Hepatocyte (in vitro differentiated cells): ENCODE measurements around the gene CLCC1. TPM values are rescaled to one million over a fixed set of nuclear protein-coding genes. Genes with fewer than 3 reads are reported as not detected.

ENCODE experiments used
- DNase-seq: peaks from one replicate; pipeline ENCODE4 v3.0.0-alpha.2; 2016; ENCODE audit warnings: low spot score
- H2AFZ ChIP-seq: fragments of 200-600 bp; sonication (generic); 2 replicates; pipeline ENCODE4 v1.6.0; 2016; ENCODE audit warnings: antibody characterized with exemption, mild to moderate bottlenecking
- H3K27ac ChIP-seq: fragments of 200-600 bp; sonication (generic); 2 replicates; pipeline ENCODE4 v1.5.1; 2016; ENCODE audit warnings: mild to moderate bottlenecking
- H3K27me3 ChIP-seq: fragments of 200-600 bp; sonication (generic); 2 replicates; pipeline ENCODE4 v1.6.1; 2016
- H3K36me3 ChIP-seq: fragments of 200-600 bp; sonication (generic); replicated peaks from 2 replicates; pipeline ENCODE4 v1.5.1; 2016; ENCODE audit warnings: low read depth; ENCODE audit not compliant: insufficient read depth
- H3K4me1 ChIP-seq: fragments of 200-600 bp; sonication (generic); 2 replicates; pipeline ENCODE4 v1.5.1; 2016; ENCODE audit warnings: mild to moderate bottlenecking, moderate library complexity; ENCODE audit not compliant: insufficient read depth
- H3K4me2 ChIP-seq: fragments of 200-600 bp; sonication (generic); 2 replicates; pipeline ENCODE4 v1.6.0; 2016
- H3K4me3 ChIP-seq: fragments of 200-600 bp; sonication (generic); 2 replicates; pipeline ENCODE4 v1.5.1; 2016; ENCODE audit warnings: mild to moderate bottlenecking
- H3K79me2 ChIP-seq: fragments of 200-600 bp; sonication (generic); 2 replicates; pipeline ENCODE4 v1.6.0; 2017; ENCODE audit warnings: mild to moderate bottlenecking
- H3K9me2 ChIP-seq: fragments of 200-600 bp; sonication (generic); replicated peaks from 2 replicates; pipeline ENCODE4 v1.6.0; 2017; ENCODE audit warnings: mild to moderate bottlenecking; ENCODE audit not compliant: insufficient read depth
- H3K9me3 ChIP-seq: fragments of 200-600 bp; sonication (generic); 2 replicates; pipeline ENCODE4 v1.5.1; 2016; ENCODE audit warnings: low read depth, mild to moderate bottlenecking
- H4K20me1 ChIP-seq: fragments of 200-600 bp; sonication (generic); 2 replicates; pipeline ENCODE4 v1.6.0; 2016; ENCODE audit warnings: mild to moderate bottlenecking; ENCODE audit not compliant: insufficient read depth, poor library complexity, severe bottlenecking
- EZH2 ChIP-seq: fragments of 200-600 bp; sonication (generic); IDR thresholded peaks from 2 replicates; pipeline ENCODE4 v1.6.1; 2016; ENCODE audit warnings: antibody characterized with exemption, mild to moderate bottlenecking, borderline replicate concordance
- EZH2phosphoT487 ChIP-seq: fragments of 200-600 bp; sonication (generic); IDR thresholded peaks from one replicate; pipeline ENCODE4 v1.6.1; 2018; ENCODE audit warnings: antibody characterized with exemption, mild to moderate bottlenecking, low read depth, moderate library complexity; ENCODE audit not compliant: unreplicated experiment, severe bottlenecking
- WGBS: methylation state at CpG from one replicate; pipeline ENCODE4 v1.1.6; 2016; ENCODE audit warnings: low lambda C conversion rate; ENCODE audit errors: missing lambda C conversion rate; 5-methylcytosine and 5-hydroxymethylcytosine counted together
- polyA plus RNA-seq: library from polyadenylated mRNA; unstranded; fragments of >200 nt; fragmentation: Nextera tagmentation; extraction: Ambion mirVana; gene quantifications from 2 replicates; pipeline ENCODE4 v1.2.1, GENCODE V29; 2016
- total RNA-seq: library from RNA; depleted of rRNA; stranded (reverse); fragments of >200 nt; gene quantifications from 2 replicates; pipeline ENCODE4 v1.2.3, GENCODE V29; 2014
- TF ChIP-seq, protein P1 (sequence below): fragments of 200-600 bp; sonication (generic); IDR thresholded peaks from 2 replicates; pipeline ENCODE4 v1.5.1; 2016; ENCODE audit warnings: antibody characterized with exemption, mild to moderate bottlenecking; ENCODE audit not compliant: poor library complexity

Gene CLCC1
- total and polyA plus RNA-seq, 2 experiments from 2014 or later: 26.6 to 31.5 TPM

- Histone ChIP-seq H3K79me2 (peaks cover 86% of the 10 kb centered on the region), H3K4me2 (no peak overlapping the region), H3K4me1 (no peaks in the 10 kb centered on the region), H3K36me3 (no peaks in the 10 kb centered on the region), H4K20me1 (peaks cover 12% of the 10 kb centered on the region), H3K27ac (no peak overlapping the region), H3K9me3 (no peaks in the 10 kb centered on the region), H2AFZ (no peak overlapping the region), H3K27me3 (no peaks in the 10 kb centered on the region), H3K4me3 (no peak overlapping the region), H3K9me2 (no peaks in the 10 kb centered on the region)
- 98% methylated on average over 3 of the region's 3 CpGs for WGBS
- DNase-seq: no peak
- TF ChIP-seq EZH2phosphoT487 (no peak), EZH2 (no peak)
- TF ChIP-seq, protein P1, sequence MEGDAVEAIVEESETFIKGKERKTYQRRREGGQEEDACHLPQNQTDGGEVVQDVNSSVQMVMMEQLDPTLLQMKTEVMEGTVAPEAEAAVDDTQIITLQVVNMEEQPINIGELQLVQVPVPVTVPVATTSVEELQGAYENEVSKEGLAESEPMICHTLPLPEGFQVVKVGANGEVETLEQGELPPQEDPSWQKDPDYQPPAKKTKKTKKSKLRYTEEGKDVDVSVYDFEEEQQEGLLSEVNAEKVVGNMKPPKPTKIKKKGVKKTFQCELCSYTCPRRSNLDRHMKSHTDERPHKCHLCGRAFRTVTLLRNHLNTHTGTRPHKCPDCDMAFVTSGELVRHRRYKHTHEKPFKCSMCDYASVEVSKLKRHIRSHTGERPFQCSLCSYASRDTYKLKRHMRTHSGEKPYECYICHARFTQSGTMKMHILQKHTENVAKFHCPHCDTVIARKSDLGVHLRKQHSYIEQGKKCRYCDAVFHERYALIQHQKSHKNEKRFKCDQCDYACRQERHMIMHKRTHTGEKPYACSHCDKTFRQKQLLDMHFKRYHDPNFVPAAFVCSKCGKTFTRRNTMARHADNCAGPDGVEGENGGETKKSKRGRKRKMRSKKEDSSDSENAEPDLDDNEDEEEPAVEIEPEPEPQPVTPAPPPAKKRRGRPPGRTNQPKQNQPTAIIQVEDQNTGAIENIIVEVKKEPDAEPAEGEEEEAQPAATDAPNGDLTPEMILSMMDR: no peak
Measured at GRCh38 chr1:108951242-108951641, 12.0 kb downstream of the CLCC1 start.

GRCh38 chr1:108949044-108949443, 14.2 kb downstream of the CLCC1 start:
- H3K36me3 ChIP-seq: no peaks in the 10 kb centered on the region
- no peak for DNase-seq

DNA sequence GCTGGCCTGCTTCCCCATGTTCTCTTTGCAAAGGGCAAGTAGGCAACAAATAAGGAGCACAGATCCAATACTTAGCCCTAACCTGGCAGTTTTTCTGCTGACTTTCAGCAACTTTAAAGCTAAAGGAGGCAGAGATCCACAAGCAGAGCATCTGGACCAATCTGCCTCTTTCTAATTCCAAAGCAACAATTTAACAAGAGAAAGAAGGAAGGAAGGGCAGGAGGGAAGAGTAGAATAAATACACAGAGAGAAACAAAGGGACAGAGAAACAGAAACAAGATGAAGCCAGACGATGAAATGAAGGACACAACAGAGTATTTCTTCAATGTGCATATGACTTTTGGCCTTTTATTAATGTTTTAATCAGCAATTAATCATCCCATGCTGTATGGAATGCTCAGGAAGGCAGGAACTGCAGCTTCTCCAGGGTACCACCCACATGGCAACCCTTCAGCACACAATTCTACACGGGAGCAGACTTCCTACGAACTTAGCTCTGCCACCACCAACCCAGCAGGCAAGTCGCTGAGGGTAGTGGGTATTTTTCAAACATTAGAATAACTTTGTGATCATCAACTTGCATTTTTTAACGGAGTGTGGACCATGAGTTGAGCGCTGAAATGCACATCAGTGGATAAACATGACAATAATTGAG, 15.3 kb downstream of the CLCC1 start:
- peak overlapping the region; percentile 61 for H3K27ac ChIP-seq

More at GRCh38 chr1:108949044-108949443, 14.2 kb downstream of the CLCC1 start:
- Histone ChIP-seq H3K27me3 (no peaks in the 10 kb centered on the region), H3K4me1 (no peaks in the 10 kb centered on the region), H3K4me2 (no peak overlapping the region), H3K79me2 (peaks cover 73% of the 10 kb centered on the region), H3K27ac (no peak overlapping the region), H4K20me1 (peaks cover 12% of the 10 kb centered on the region), H3K4me3 (no peak overlapping the region), H2AFZ (no peak overlapping the region), H3K9me3 (no peaks in the 10 kb centered on the region), H3K9me2 (no peaks in the 10 kb centered on the region)
- 80% methylated on average over 4 of the region's 4 CpGs for WGBS
- TF ChIP-seq, protein P1: no peak
- TF ChIP-seq EZH2 (no peak), EZH2phosphoT487 (no peak)

More for the DNA sequence above, 15.3 kb downstream of the CLCC1 start:
- WGBS: 36% methylated on average over 6 of the region's 6 CpGs
- no peak for DNase-seq
- H2AFZ ChIP-seq: no peak overlapping the region
- no peaks in the 10 kb centered on the region for H3K9me3 ChIP-seq
- H3K79me2 ChIP-seq: peaks cover 63% of the 10 kb centered on the region
- H3K4me3 ChIP-seq: no peak overlapping the region
- no peaks in the 10 kb centered on the region for H3K4me1 ChIP-seq
- H3K9me2 ChIP-seq: no peaks in the 10 kb centered on the region
- no peaks in the 10 kb centered on the region for H3K36me3 ChIP-seq
- TF ChIP-seq, protein P1: no peak
- TF ChIP-seq EZH2phosphoT487: no peak
- no peak for TF ChIP-seq EZH2
- H3K4me2 ChIP-seq: peak overlapping the region; percentile 56
- H4K20me1 ChIP-seq: peaks cover 12% of the 10 kb centered on the region
- no peaks in the 10 kb centered on the region for H3K27me3 ChIP-seq
